Naive thymus-derived CD8-positive, alpha-beta T cell (primary cell): ENCODE results near the gene ZBTB7A. TPM values are rescaled to one million over a fixed set of nuclear protein-coding genes. Genes with fewer than 3 reads are reported as not detected.
"Not testable (repeated sequence)": the region's sequence is repeated elsewhere in the genome, so short reads cannot be mapped to it uniquely, and the experiment has no call there.

Source experiments
- ATAC-seq, 2 donors: fragments of 150-1000 bp; cut with Tn5 transposase in 1 of 2; sonication (Bioruptor Pico), chemical (Tn5 transposase) in 1 of 2; 1 replicate in 1 of 2; 2 replicates in 1 of 2; pipeline ENCODE4 v1.10.0; 2021; ENCODE audit warnings: mild to moderate bottlenecking in 2 of 2, moderate library complexity in 2 of 2
- POLR2A ChIA-PET: fragments of 350-600 bp; sonication (Branson Sonifier 250); formaldehyde crosslinking; loops from one replicate; lab custom pipeline; 2021; ENCODE audit warnings: antibody characterized with exemption; lab: Charles Lee
- DNase-seq, 10 donors: peaks; one replicate each; pipeline versions ENCODE4 v3.0.0 to v3.0.0-alpha.2; 2020 to 2022
- H3K27ac Mint-ChIP-seq, 10 donors: one replicate each; pipeline ENCODE4 v1.8.0; 2020 to 2022; ENCODE audit warnings: mild to moderate bottlenecking in 10 of 10, mixed read lengths in 10 of 10, moderate library complexity in 4 of 10, inconsistent platforms in 1 of 10
- H3K27me3 Mint-ChIP-seq, 5 donors: one replicate each; pipeline ENCODE4 v1.8.0; 2021 to 2022; ENCODE audit warnings: mixed read lengths in 5 of 5
- H3K36me3 Mint-ChIP-seq, 3 donors: one replicate each; pipeline ENCODE4 v1.8.0; 2020 to 2022; ENCODE audit warnings: mixed read lengths in 3 of 3, mild to moderate bottlenecking in 2 of 3, inconsistent platforms in 1 of 3
- H3K4me1 Mint-ChIP-seq, 4 donors: one replicate each; pipeline ENCODE4 v1.8.0; 2021 to 2022; ENCODE audit warnings: mixed read lengths in 4 of 4
- H3K4me3 Mint-ChIP-seq, 10 donors: one replicate each; pipeline ENCODE4 v1.8.0; 2020 to 2022; ENCODE audit warnings: mild to moderate bottlenecking in 10 of 10, mixed read lengths in 10 of 10, moderate library complexity in 6 of 10, inconsistent platforms in 1 of 10
- H3K9me3 Mint-ChIP-seq, 9 donors: one replicate each; pipeline ENCODE4 v1.8.0; 2020 to 2022; ENCODE audit warnings: mixed read lengths in 9 of 9, mild to moderate bottlenecking in 3 of 9, inconsistent platforms in 1 of 9, moderate library complexity in 1 of 9
- polyA plus RNA-seq, 3 donors: library from polyadenylated mRNA; unstranded; fragments of 300-500 nt; fragmentation: Illumina TruSeq; gene quantifications; one replicate each; pipeline ENCODE4 v1.2.3, GENCODE V29; 2021
- total RNA-seq, 8 experiments: library from RNA in 2 of 8; stranded (reverse) in 2 of 8; gene quantifications; one replicate each; pipeline ENCODE4 v1.2.3 and lab custom pipeline; 2021 to 2026

Gene ZBTB7A
- total and polyA plus RNA-seq, 5 experiments from 2014 or later: 31.3 to 59.9 (median 52.2) TPM

DNA sequence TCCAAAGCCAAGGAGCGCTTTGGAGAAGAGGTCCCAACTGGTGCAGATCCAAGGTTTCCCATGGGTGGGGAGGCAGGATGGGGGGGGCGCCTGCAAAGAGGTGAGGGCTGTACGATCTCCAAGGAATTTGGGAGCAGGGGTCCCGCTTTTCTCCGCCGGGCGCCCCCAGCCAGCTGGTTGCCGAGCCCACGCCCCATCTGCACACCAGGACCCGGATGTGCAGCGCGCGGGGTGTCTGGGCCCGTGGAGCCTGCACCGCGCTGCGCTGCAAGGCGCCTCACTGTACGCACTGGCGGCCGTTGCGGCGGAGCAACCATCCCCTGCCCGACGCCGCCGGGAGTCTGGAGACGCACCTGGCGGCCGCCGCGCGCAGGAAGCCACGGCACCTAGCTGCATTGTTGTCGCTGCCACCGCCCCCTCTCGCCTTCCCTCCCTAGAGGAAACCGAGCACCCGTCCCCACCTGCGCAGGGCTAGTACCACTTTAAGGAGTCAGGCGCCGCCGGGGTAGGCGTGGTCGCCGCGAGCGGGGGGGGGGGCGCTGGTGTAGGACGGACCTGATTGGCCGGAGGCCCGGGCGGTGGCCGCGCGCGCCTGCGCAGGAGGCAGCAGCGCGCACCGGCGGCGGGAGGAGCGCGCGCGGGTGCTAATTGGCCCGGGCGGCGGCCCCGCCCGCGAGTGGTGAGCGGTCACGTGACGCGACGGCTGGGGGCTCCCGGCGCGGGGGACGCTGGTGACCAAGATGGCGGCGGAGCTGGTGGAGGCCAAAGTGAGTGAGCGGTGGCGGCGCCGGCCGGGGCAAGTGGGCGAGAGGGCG is 59.5 kb downstream of the ZBTB7A start, which contains the start of gene PIAS4:
Gene PIAS4, plus strand, starts transcription at position 716 of the 815 bp plus-strand sequence. Its CDS starts 25 bp downstream, at position 741.
- Mint-ChIP-seq H3K27me3 (no peaks in the 10 kb centered on the region), H3K4me1 (peaks cover 11 to 39% (median 29%) of the 10 kb centered on the region in 4 donors), H3K9me3 (no peaks in the 10 kb centered on the region), H3K36me3 (peaks cover 0 to 2% (median 0%) of the 10 kb centered on the region in 3 donors), H3K27ac (peak within 1 kb of the TSS; percentile 71 to 91 (median 85)), H3K4me3 (peak within 1 kb of the TSS; percentile 79 to 93 (median 87))
- ATAC-seq: peak; percentile 90 to 91
- DNase-seq: peak; percentile 88 to 99 (median 94)
- POLR2A ChIA-PET: interaction anchor here (0.6 to 3.5 kb wide), 26 partner anchors 13 to 893 kb away, joined by 3 to 46 read pairs (median 4); partner anchors contain the start of genes DAPK3, EEF2, MRPL54 and ZBTB7A

DNA sequence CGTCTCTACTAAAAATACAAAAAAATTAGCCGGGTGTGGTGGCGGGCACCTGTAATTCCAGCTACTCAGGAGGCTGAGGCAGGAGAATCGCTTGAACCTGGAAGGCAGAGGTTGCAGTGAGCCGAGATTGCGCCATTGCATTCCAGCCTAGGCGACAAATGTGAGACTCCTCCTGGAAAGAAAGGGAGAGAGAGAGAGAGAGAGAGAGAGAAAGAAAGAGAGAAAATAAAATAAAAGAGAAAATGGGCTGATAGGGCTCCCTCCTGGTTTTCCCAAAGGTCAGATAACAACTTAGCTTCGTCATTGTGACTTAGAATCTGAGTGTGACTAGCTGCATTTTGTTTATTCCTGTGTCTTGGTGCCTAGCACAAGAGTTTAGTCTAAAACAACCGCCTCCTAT is 61.3 kb downstream of the ZBTB7A start:
- Mint-ChIP-seq H3K4me3 (peak overlapping the region in 5 of 10 donors; percentile 34 to 80 (median 54)), H3K27ac (peak overlapping the region in 2 of 10 donors; percentile 32 to 66), H3K4me1 (peaks cover 6 to 28% (median 20%) of the 10 kb centered on the region in 4 donors)
- not testable (repeated sequence) for H3K9me3 Mint-ChIP-seq, DNase-seq, ATAC-seq, H3K36me3 Mint-ChIP-seq, H3K27me3 Mint-ChIP-seq
- POLR2A ChIA-PET: interaction anchor here (0.7 to 3.4 kb wide), 6 partner anchors 15 to 110 kb away, joined by 3 to 46 read pairs (median 4); partner anchors contain the start of gene EEF2

DNA sequence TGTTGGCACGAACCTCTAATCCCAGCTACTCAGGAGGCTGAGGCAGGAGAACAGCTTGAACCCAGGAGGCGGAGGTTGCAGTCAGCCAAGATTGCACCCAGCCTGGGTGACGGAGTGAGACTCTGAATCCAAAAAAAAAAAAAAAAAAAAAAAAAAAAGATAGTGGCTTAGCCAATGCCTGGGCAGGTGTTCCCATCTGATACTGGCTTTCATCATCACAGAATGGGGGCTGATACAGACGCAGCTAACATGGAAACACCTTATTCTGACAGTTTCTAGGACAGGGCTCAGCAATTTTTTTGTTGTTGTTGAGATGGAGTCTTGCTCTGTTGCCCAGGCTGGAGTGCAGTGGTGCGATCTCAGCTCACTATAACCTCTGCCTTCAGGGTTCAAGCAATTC is 65.9 kb downstream of the ZBTB7A start:
- H3K4me1 Mint-ChIP-seq, H3K9me3 Mint-ChIP-seq, H3K4me3 Mint-ChIP-seq, POLR2A ChIA-PET, H3K27me3 Mint-ChIP-seq, DNase-seq, H3K36me3 Mint-ChIP-seq, ATAC-seq, H3K27ac Mint-ChIP-seq: not testable (repeated sequence)

DNA sequence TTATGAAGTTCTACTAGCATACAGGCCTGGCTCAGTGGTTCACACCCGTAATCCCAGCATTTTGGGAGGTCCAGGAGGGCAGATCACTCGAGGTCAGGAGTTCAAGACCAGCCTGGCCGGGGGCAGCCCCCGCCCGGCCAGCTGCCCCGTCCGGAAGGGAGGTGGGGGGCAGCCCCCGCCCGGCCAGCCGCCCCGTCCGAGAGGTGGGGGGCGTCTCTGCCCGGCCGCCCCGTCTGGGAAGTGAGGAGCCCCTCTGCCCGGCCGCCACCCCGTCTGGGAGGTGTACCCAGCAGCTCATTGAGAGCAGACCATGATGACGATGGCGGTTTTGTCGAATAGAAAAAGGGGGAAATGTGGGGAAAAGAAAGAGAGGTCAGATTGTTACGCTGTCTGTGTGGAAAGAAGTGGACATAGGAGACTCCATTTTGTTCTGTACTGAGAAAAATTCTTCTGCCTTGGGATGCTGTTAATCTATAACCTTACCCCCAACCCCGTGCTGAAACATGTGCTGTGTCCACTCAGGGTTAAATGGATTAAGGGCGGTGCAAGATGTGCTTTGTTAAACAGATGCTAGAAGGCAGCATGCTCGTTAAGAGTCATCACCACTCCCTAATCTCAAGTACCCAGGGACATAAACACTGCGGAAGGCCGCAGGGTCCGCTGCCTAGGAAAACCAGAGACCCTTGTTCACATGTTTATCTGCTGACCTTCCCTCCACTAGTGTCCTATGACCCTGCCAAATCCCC is 67.9 kb downstream of the ZBTB7A start:
- H3K27ac Mint-ChIP-seq: not testable (repeated sequence)
- POLR2A ChIA-PET: interaction anchor here (0.8 kb wide), 1 partner anchor 9 kb away, joined by 3 read pairs; no protein-coding TSS in a partner anchor

DNA sequence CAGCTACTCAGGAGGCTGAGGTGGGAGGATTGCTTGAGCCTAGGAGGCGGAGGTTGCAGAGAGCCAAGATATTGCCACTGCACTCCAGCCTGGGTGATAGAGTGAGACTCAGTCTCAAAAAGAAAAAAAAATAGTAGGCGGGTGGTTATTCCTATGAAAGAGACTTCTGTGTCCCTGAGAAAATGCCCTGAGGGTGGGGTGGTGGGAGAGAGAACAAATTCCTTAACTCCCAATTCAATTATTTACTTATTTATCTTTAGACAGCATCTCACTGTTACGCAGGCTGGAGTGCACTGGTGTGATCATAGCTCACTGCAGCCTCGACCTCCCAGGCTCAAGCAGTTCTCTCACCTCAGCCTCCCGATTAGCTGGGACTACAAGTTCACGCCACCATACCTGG is 71.1 kb downstream of the ZBTB7A start:
- Mint-ChIP-seq H3K4me3 (no peak overlapping the region), H3K27ac (no peak overlapping the region), H3K36me3 (no peaks in the 10 kb centered on the region), H3K27me3 (no peaks in the 10 kb centered on the region), H3K4me1 (peaks cover 0 to 7% (median 3%) of the 10 kb centered on the region in 4 donors), H3K9me3 (no peaks in the 10 kb centered on the region)
- no peak for DNase-seq
- no peak for ATAC-seq
- POLR2A ChIA-PET: no interaction called here

More for the DNA sequence above, 67.9 kb downstream of the ZBTB7A start:
- H3K36me3 Mint-ChIP-seq, H3K4me1 Mint-ChIP-seq, DNase-seq, H3K4me3 Mint-ChIP-seq, H3K9me3 Mint-ChIP-seq, ATAC-seq, H3K27me3 Mint-ChIP-seq: not testable (repeated sequence)

Other genes with a start within 250 kb of the ZBTB7A start
- under 1 TPM; 0.75 to 0.96 TPM for gene ZFR2, start 197.9 kb downstream of the ZBTB7A start, total RNA-seq
- 1 to 10 TPM; 1.4 to 5.6 (median 2.9) TPM for gene ZFR2, start 197.9 kb downstream of the ZBTB7A start, polyA plus RNA-seq
- not detected for gene ATCAY, start 186.2 kb downstream of the ZBTB7A start, total RNA-seq
- 1 to 10 TPM in 1 of 3 donors, not detected in 2; 1.5 TPM for gene ATCAY, start 186.2 kb downstream of the ZBTB7A start, polyA plus RNA-seq
- gene NMRK2, start 133.8 kb downstream of the ZBTB7A start, total RNA-seq: not detected
- not detected for gene NMRK2, start 133.8 kb downstream of the ZBTB7A start, polyA plus RNA-seq
- 10 to 100 TPM; 35.1 to 37.8 TPM for gene DAPK3, start 95.8 kb downstream of the ZBTB7A start, total RNA-seq
- gene DAPK3, start 95.8 kb downstream of the ZBTB7A start, polyA plus RNA-seq: 10 to 100 TPM; 17.7 to 27.7 (median 24.1) TPM
- gene EEF2, start 81.4 kb downstream of the ZBTB7A start, total RNA-seq: 1,000 to 10,000 TPM; 2,204 to 2,252 TPM
- 100 to 1,000 TPM; 546 to 682 (median 600) TPM for gene EEF2, start 81.4 kb downstream of the ZBTB7A start, polyA plus RNA-seq
- 10 to 100 TPM; 34.4 to 34.9 TPM for gene PIAS4, start 59.2 kb downstream of the ZBTB7A start, total RNA-seq
- 1 to 10 TPM; 3.2 to 4.9 (median 4.5) TPM for gene PIAS4, start 59.2 kb downstream of the ZBTB7A start, polyA plus RNA-seq
- gene MAP2K2, start 57.2 kb upstream of the ZBTB7A start, total RNA-seq: 100 to 1,000 TPM; 119 to 134 TPM
- gene MAP2K2, start 57.2 kb upstream of the ZBTB7A start, polyA plus RNA-seq: 100 to 1,000 TPM in 1 of 3 donors, 10 to 100 TPM in 2; 48.0 to 101 (median 67.3) TPM
- not detected for gene CREB3L3, start 86.7 kb upstream of the ZBTB7A start, total RNA-seq
- not detected for gene CREB3L3, start 86.7 kb upstream of the ZBTB7A start, polyA plus RNA-seq
- 10 to 100 TPM; 27.2 to 27.3 TPM for gene SIRT6, start 115.7 kb upstream of the ZBTB7A start, total RNA-seq
- 1 to 10 TPM in 2 of 3 donors, under 1 TPM in 1; 0.86 to 4.3 (median 1.4) TPM for gene SIRT6, start 115.7 kb upstream of the ZBTB7A start, polyA plus RNA-seq
- gene ANKRD24, start 115.8 kb upstream of the ZBTB7A start, total RNA-seq: 1 to 10 TPM; 1.9 to 2.2 TPM
- gene ANKRD24, start 115.8 kb upstream of the ZBTB7A start, polyA plus RNA-seq: under 1 TPM in 2 of 3 donors, not detected in 1; 0.36 to 0.50 TPM
- under 1 TPM; 0.36 to 0.47 TPM for gene EBI3, start 162.6 kb upstream of the ZBTB7A start, total RNA-seq
- not detected for gene EBI3, start 162.6 kb upstream of the ZBTB7A start, polyA plus RNA-seq
- 10 to 100 TPM; 32.9 to 33.8 TPM for gene YJU2, start 180.2 kb upstream of the ZBTB7A start, total RNA-seq
- gene YJU2, start 180.2 kb upstream of the ZBTB7A start, polyA plus RNA-seq: 10 to 100 TPM; 20.2 to 35.3 (median 28.1) TPM
- not detected for gene SHD, start 212.4 kb upstream of the ZBTB7A start, total RNA-seq
- not detected for gene SHD, start 212.4 kb upstream of the ZBTB7A start, polyA plus RNA-seq
- 10 to 100 TPM; 41.6 to 43.9 TPM for gene TMIGD2, start 235.5 kb upstream of the ZBTB7A start, total RNA-seq
- 100 to 1,000 TPM in 1 of 3 donors, 10 to 100 TPM in 2; 65.8 to 105 (median 96.5) TPM for gene TMIGD2, start 235.5 kb upstream of the ZBTB7A start, polyA plus RNA-seq
- 1 to 10 TPM; 1.4 to 4.0 TPM for gene FSD1, start 237.7 kb upstream of the ZBTB7A start, total RNA-seq
- gene FSD1, start 237.7 kb upstream of the ZBTB7A start, polyA plus RNA-seq: 1 to 10 TPM; 1.5 to 3.9 (median 3.4) TPM